DND-41 (cell line): ENCODE results near the gene MTX1.
"Not testable (repeated sequence)": the region's sequence is repeated elsewhere in the genome, so short reads cannot be mapped to it uniquely, and the experiment has no call there.

Experiments used
- ATAC-seq: fragments of 200-7000 bp; cut with Tn5 transposase; 3 replicates; pipeline ENCODE4 v1.9.1; 2021; ENCODE audit warnings: low read depth; ENCODE audit not compliant: insufficient read depth
- DNase-seq: peaks from one replicate; pipeline ENCODE4 v3.0.0-alpha.2; 2020
- H2AFZ ChIP-seq: 2 replicates; pipeline ENCODE4 v1.6.0; 2012; ENCODE audit warnings: low read depth, low read length
- H3K27ac ChIP-seq: 2 replicates; pipeline ENCODE4 v1.5.1; 2012; ENCODE audit warnings: low read length, inconsistent platforms
- H3K27me3 ChIP-seq: fragments of 200-600 bp; sonication (generic); 2 replicates; pipeline ENCODE4 v1.6.0; 2012; ENCODE audit warnings: low read length, mild to moderate bottlenecking, inconsistent platforms; ENCODE audit not compliant: insufficient read depth, poor library complexity
- H3K36me3 ChIP-seq: 2 replicates; pipeline ENCODE4 v1.5.1; 2012; ENCODE audit warnings: low read length, inconsistent platforms; ENCODE audit not compliant: insufficient read depth
- H3K4me1 ChIP-seq: 2 replicates; pipeline ENCODE4 v1.5.1; 2012; ENCODE audit warnings: mild to moderate bottlenecking, low read length; ENCODE audit not compliant: insufficient read depth
- H3K4me2 ChIP-seq: 2 replicates; pipeline ENCODE4 v1.6.0; 2012; ENCODE audit warnings: mild to moderate bottlenecking, moderate library complexity, low read length, inconsistent platforms; ENCODE audit not compliant: insufficient read depth
- H3K4me3 ChIP-seq, 2 experiments: fragments of 200-600 bp in 1 of 2; shearing (Covaris generic) in 1 of 2; 2 replicates each; pipeline ENCODE4 v1.5.1; 2012 to 2016; ENCODE audit warnings: inconsistent platforms in 2 of 2, low read length in 2 of 2, mild to moderate bottlenecking in 2 of 2, low read depth in 1 of 2, moderate library complexity in 1 of 2
- H3K79me2 ChIP-seq: 2 replicates; pipeline ENCODE4 v1.6.0; 2012; ENCODE audit warnings: low read length, inconsistent platforms; ENCODE audit not compliant: insufficient read depth
- H3K9ac ChIP-seq: 2 replicates; pipeline ENCODE4 v1.6.0; 2012; ENCODE audit warnings: low read depth, mild to moderate bottlenecking, inconsistent platforms, low read length, moderate library complexity
- H3K9me3 ChIP-seq: 2 replicates; pipeline ENCODE4 v1.5.1; 2012; ENCODE audit warnings: low read length, moderate library complexity, mild to moderate bottlenecking, inconsistent platforms; ENCODE audit not compliant: insufficient read depth, severe bottlenecking
- H4K20me1 ChIP-seq: 2 replicates; pipeline ENCODE4 v1.6.0; 2012; ENCODE audit warnings: low read length; ENCODE audit not compliant: insufficient read depth
- CTCF ChIP-seq: IDR thresholded peaks from 2 replicates; pipeline ENCODE4 v1.5.1; 2012; ENCODE audit warnings: borderline replicate concordance, low read length, moderate library complexity, mild to moderate bottlenecking; ENCODE audit not compliant: poor library complexity, severe bottlenecking; ENCODE audit errors: extremely low read depth
- EZH2 ChIP-seq: IDR thresholded peaks from 3 replicates; pipeline ENCODE4 v1.6.1; 2012; ENCODE audit warnings: borderline replicate concordance, low read depth, mild to moderate bottlenecking, moderate library complexity, low read length, inconsistent platforms; ENCODE audit not compliant: severe bottlenecking

MTX1 gene

GRCh38 chr1:155242805-155243358 is 34.4 kb downstream of the MTX1 start:
- H3K27ac ChIP-seq, result peak overlapping the region; percentile 96
- H3K4me2 ChIP-seq, result peak overlapping the region; percentile 72
- H3K4me1 ChIP-seq, result peaks cover 51% of the 10 kb centered on the region

GRCh38 chr1:155244368-155245162 is 36.1 kb downstream of the MTX1 start:
- peak overlapping the region; percentile 96 for H2AFZ ChIP-seq
- peaks cover 50% of the 10 kb centered on the region for H3K4me1 ChIP-seq
- no peaks in the 10 kb centered on the region for H4K20me1 ChIP-seq
- ATAC-seq (peak; percentile 96), DNase-seq (peak; percentile 100)
- no peaks in the 10 kb centered on the region for H3K9me3 ChIP-seq
- H3K9ac ChIP-seq, result peak overlapping the region; percentile 83
- no peaks in the 10 kb centered on the region for H3K27me3 ChIP-seq
- H3K36me3 ChIP-seq, result peaks cover 22% of the 10 kb centered on the region
- peak; percentile 56 for TF ChIP-seq CTCF
- no peak for TF ChIP-seq EZH2
- peak overlapping the region; percentile 72 for H3K4me2 ChIP-seq
- H3K27ac ChIP-seq, result peak overlapping the region; percentile 96
- peak overlapping the region; percentile 74 to 82; a peak in 3 of 4 replicates for H3K4me3 ChIP-seq
- peaks cover 33% of the 10 kb centered on the region for H3K79me2 ChIP-seq

More at GRCh38 chr1:155242805-155243358, 34.4 kb downstream of the MTX1 start:
- peaks cover 34% of the 10 kb centered on the region for H3K79me2 ChIP-seq
- peak overlapping the region; percentile 83 for H3K9ac ChIP-seq
- no peak for ATAC-seq
- DNase-seq, result no peak
- peak overlapping the region; percentile 74 to 82; a peak in 3 of 4 replicates for H3K4me3 ChIP-seq
- H3K36me3 ChIP-seq, result peaks cover 17% of the 10 kb centered on the region
- no peaks in the 10 kb centered on the region for H4K20me1 ChIP-seq
- no peaks in the 10 kb centered on the region for H3K9me3 ChIP-seq
- no peak overlapping the region for H2AFZ ChIP-seq
- TF ChIP-seq CTCF (no peak), EZH2 (no peak)
- H3K27me3 ChIP-seq, result no peaks in the 10 kb centered on the region

- Histone ChIP-seq H2AFZ (peak overlapping the region; percentile 96), H3K36me3 (peaks cover 18% of the 10 kb centered on the region), H3K4me1 (peaks cover 47% of the 10 kb centered on the region), H3K27ac (peak overlapping the region; percentile 96), H3K79me2 (peaks cover 27% of the 10 kb centered on the region), H3K4me2 (peak overlapping the region; percentile 72), H3K4me3 (peak overlapping the region in 1 of 2 experiments; percentile 52; a peak in 2 of 4 replicates), H3K9ac (peak overlapping the region; percentile 61), H3K9me3 (no peaks in the 10 kb centered on the region), H4K20me1 (no peaks in the 10 kb centered on the region), H3K27me3 (no peaks in the 10 kb centered on the region)
- no peak for TF ChIP-seq CTCF
- no peak for TF ChIP-seq EZH2
- ATAC-seq (no peak), DNase-seq (no peak)
Measured at GRCh38 chr1:155245163-155245524, 36.6 kb downstream of the MTX1 start.

GRCh38 chr1:155246796-155247195 is 38.3 kb downstream of the MTX1 start:
- H4K20me1 ChIP-seq, H3K9ac ChIP-seq, H2AFZ ChIP-seq, H3K9me3 ChIP-seq, H3K4me2 ChIP-seq, H3K27ac ChIP-seq, ATAC-seq, DNase-seq, H3K27me3 ChIP-seq, H3K4me3 ChIP-seq: not testable (repeated sequence)
- peaks cover 49% of the 10 kb centered on the region for H3K4me1 ChIP-seq
- peaks cover 21% of the 10 kb centered on the region for H3K36me3 ChIP-seq
- peaks cover 21% of the 10 kb centered on the region for H3K79me2 ChIP-seq
